Stimulated activated CD8-positive, alpha-beta memory T cell treated with anti-CD3 and anti-CD28 coated beads, Interleukin-15, amount 100 ng/mL, for 24 hours (primary cell): Measurements from ENCODE around the gene FOXO4.
"Not testable (repeated sequence)": the region's sequence is repeated elsewhere in the genome, so short reads cannot be mapped to it uniquely, and the experiment has no call there.

Source experiments
- DNase-seq: peaks from one replicate; pipeline ENCODE4 v3.0.0-alpha.2; 2020; ENCODE audit warnings: low read depth

The FOXO4 gene, protein sequence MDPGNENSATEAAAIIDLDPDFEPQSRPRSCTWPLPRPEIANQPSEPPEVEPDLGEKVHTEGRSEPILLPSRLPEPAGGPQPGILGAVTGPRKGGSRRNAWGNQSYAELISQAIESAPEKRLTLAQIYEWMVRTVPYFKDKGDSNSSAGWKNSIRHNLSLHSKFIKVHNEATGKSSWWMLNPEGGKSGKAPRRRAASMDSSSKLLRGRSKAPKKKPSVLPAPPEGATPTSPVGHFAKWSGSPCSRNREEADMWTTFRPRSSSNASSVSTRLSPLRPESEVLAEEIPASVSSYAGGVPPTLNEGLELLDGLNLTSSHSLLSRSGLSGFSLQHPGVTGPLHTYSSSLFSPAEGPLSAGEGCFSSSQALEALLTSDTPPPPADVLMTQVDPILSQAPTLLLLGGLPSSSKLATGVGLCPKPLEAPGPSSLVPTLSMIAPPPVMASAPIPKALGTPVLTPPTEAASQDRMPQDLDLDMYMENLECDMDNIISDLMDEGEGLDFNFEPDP

DNA sequence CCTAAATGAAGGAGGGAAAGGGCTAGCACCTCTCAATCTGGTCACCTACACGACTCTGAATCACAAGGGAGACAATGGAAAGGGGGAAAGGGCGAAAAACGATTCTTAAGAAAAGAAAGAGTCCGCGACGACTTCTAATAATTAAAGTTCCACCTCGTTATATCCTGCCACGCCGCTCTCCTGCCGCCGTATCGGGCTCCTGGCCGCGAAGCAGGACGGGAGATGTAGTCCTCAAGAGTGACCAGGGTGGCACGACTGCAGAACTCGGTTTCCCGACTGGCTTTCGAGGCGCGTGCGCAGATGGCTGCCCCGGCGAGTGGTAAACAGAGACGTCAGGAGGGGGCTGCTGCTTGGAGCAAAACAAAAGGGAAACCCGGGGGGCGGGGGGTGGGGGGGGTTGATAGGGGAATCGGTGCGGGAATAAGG lies at the start of gene FOXO4:
FOXO4 (plus strand) TSS at position 297 of the 426 bp plus-strand sequence. CDS start 678 bp downstream, outside the sequence.
- peak; percentile 55 for DNase-seq

DNA sequence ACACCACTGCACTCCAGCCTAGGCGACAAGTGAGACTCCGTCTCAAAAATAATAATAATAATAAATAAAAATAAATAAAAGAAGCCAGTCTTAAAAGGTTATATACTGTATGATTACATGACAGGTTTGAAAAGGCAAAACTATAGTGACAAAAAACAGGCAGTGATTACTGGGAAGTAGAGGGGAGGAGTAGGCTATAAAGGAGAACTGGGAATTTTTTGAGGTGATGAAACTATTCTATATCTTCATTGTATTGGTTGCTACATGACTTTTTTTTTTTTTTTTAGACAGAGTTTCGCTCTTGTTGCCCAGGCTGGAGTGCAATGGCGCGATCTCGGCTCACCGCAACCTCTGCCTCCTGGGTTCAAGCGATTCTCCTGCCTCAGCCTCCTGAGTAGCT lies 47.8 kb upstream of the FOXO4 start:
- not testable (repeated sequence) for DNase-seq

DNA sequence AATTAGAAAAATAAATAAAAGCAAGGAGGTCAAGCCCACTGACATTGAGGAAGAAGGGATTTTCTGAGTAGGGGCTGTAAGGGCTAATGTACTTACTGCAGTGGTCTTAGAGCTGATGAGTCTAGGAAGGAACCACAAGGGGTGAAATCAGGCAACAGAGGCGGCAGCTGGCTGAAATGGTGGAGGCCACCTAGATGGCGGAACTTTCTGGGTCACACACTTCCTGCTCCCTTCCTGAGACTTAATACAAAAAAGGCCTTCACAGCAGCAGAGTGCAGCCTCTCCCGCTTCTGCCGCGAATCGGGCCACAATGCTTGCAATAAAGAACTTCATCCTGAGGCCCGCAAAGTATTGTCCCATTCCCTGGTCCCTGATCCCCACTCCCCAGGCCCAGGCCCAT lies 42.9 kb upstream of the FOXO4 start:
- no peak for DNase-seq

DNA sequence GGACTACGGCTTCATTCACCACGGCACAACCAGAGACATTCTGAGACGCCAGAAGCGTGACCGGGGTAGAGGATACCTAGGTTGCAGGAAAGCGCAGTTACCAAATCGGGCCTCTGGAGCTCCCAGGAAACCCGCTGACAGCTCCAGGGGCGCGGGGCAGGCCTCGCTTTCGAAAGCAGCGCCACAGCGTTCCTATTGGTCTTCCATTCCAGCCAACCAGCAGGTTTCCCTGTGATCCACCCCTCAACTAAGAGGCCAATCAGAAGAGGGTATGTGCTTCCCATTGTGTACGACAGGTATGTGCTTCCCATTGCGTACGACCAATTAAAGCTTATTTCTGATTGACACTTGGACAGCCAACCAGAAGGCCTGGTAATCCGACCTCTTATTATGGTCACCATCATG lies 42.4 kb upstream of the FOXO4 start:
- no peak for DNase-seq

DNA sequence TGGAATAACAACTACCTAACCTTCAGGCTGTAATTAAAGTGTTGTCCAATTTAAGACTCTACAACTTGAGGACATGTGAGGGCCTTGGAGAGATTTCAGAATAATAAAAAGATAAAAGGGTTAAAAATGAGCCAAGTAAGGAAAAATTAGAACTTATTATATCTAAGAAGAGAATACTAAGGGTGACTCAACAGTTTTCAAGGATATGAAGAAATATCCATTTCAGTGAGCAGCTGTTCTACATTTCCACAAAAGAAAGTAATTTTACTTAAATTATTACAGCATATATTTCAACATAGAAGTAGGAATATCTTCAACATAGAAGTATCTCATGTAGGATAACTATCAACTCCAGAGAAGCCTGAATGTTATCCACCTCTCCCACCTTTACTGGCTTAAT lies 38.8 kb upstream of the FOXO4 start:
- no peak for DNase-seq

DNA sequence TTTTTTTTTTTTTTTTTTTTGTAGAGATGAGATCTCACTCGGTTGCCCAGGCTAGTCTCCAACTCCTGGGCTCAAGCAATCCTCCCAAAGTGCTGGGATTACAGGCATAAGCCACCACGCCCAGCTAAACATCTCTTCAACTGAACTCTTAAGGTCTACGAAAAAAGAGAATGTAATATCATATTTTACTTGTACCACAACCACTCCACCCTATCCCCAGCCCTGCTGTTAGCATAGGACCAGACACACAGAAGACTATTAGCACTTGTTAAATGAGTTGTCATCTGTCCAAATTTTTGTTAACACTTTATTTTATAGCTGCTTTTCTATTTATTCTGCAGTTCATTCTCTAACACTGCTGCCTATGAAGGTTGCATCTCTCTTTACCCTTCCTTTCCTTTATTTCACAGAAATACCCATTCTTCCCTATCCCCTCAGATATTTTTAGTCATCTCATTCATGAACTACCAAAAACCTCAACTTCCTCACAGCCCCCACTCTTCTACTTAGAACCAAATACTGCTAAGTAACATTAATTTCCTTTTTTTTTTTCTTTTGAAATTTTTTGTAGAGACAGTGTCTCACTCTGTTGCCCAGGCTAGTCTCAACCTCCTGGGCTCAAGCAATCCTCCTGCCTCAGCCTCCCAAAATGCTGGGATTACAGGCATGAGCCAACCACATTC lies 37.7 kb upstream of the FOXO4 start:
- DNase-seq, result no peak

DNA sequence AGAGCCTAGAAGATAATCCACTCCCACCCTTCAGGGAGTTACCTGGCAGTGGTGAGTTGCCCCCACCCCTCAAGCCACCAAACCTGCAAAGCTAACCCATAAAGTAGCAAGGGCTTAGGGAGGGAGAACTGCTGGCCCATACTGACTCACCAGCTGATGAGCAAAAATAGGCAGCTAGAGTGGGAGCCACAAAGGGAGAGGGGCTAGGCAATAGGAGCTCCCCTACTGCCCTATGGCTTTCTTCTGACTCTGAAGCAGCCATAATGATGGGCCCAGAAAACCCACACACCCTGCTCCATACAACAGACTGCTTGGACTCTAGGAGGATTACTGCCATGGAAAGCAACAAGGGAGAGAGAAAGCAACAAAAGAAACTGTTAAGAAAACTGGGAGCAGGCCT lies 35.5 kb upstream of the FOXO4 start:
- no peak for DNase-seq

DNA sequence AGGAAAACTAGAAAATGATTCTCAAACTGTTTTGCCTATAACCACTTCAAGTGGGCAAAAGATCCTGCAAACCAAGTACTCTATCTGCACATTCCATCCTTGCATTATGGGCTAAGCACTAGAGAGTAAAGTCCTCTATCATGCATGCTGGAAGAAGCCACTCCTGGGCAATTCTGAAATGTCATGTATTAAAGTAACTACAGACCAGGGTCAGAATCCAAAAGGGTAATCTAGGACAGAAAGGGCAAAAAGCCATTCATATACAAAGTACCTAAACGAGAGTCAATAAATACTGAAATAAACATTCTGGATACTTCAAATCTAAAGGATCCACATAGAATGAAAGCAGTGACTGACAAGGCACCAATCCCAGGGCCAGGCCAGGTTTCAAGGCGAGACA lies 28.6 kb upstream of the FOXO4 start:
- DNase-seq, result no peak

DNA sequence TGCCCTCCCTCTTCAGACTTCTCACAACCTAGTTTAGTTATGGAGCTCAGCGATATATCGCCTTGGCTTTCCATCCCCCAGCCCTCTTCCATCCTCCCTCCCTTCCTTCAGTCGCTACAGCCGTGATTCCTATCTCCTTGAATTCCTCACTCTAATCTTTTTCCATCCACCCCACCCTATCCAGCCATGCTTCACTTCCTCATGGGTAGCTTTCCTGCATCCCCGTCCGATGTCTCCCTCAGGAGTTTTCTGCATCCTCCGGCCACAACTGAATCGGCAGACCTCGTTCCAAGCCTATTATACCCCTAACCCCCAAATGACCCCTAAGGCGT lies 28.0 kb upstream of the FOXO4 start:
- no peak for DNase-seq

DNA sequence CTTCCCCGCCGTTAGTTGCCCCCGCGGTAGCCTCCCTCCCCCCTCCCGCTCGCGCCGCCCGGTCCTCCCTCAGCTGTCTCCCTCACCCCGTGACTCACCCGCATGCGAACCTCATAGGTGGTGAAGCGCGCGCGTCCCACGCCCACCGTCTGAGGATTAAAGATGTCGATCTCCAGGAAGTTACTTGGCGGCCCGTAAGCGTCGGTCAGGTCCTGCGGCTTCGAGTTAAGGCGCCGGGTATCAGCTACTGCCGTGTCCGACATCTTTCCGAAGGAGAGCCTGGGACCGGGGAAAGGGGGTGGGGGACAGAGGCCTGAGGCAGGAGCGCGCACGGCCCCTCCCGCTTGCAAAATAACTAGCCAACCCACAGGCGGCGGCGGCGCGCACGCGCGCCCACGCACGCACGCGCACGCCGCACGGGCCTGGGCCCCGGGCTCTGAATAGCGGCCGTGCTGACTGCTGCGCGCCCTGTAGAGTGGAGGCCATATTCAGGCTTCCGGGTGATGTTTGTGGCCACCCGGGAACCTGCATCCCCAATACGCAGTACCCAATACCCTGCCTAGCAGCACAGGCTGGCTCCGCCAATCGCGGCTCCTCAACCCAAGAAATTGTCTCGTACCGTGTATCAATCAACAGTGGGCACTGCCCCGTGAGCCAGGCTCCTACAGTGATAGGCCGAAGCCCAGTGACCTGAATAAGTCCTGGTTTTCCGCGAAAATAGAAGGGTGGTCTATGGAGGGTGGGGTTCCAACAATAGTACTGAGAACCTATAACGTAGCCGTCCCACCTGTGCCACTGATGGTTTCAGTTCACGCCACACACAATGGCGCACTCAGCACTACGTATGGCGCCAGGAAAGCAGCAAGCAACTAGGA lies 27.4 kb upstream of the FOXO4 start, which contains the start of gene SNX12:
SNX12 (minus strand) TSS at position 291 of the 875 bp plus-strand sequence; CDS start at position 263, 28 bp downstream.
- DNase-seq, result peak; percentile 56

DNA sequence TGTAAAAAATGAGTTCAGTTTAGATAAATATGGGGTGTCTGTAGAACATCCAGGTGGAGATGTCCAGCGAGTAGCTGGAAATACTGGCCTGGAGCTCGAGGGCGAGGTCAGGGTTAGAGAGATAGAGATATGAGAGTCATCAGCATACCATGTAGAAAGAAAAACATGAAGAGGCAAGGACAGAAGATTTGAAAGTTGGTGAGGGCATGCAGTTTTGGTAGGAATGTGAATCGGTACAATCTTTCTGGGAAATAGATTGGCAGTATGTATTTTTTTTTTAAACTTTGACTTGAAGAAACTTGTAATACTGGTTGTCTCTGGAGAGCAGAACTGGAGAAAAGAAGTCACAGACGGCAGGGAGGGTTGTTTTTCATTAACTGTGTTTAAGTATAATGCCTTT lies 25.1 kb upstream of the FOXO4 start:
- DNase-seq, result no peak

DNA sequence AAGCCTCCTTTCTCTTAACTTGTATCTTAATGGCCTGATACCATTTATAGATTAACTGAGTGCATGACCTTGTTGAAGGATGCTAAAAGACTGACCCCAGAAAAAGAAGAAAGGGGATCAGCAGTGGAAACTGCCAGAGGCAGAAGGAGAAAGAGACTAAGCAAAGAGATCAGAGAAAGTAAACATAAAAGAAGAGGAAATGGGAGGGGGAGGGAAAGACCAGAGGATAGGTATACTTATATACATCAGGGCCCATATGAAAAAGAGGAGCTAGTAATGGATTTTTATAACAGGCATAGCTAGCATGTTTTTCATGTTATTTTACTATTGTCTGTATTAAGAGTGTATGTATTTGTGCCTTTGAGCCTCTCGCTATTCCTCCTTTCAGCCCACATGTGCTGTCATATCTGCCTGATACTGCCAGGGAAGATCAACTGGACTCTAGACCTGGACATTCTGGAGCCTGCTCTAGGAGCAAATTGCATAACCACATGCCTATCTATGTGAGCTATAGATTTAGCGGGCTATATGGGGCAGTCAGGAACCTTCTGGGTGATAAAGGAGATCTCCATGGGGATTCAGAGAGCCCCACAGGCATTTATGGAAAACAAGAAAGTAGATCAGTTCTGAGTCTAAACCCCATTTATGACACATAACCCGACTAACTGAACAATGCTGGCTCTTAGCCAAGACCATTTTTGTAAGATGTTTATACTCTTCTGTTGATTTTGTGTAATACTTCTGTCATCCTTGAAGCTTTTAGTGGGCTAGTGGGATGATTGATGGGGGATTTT lies 14.1 kb upstream of the FOXO4 start:
- DNase-seq, result no peak

DNA sequence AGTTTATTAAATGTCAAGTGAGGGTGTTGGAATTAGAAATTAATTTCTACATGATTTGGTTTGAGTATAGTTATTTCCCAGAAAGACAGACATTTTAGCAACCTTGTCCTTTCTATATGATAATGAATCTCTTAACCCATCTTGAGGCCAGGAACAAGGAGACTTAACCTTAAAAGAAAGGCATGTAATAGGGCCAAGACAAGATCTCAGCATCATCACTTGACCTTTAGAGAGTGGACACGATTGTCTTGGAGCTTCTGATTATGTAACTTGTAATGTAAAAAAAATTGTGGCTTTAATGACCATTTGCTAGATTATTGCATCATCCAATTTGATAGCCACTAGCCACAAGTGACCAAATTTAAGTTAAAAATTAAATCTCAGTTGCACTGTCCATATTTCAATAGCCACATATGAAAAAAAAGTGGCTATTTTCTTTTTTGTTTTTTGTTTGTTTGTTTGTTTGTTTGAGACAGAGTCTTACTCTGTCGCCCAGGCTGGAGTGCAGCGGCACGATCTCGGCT lies 13.5 kb upstream of the FOXO4 start:
- no peak for DNase-seq

DNA sequence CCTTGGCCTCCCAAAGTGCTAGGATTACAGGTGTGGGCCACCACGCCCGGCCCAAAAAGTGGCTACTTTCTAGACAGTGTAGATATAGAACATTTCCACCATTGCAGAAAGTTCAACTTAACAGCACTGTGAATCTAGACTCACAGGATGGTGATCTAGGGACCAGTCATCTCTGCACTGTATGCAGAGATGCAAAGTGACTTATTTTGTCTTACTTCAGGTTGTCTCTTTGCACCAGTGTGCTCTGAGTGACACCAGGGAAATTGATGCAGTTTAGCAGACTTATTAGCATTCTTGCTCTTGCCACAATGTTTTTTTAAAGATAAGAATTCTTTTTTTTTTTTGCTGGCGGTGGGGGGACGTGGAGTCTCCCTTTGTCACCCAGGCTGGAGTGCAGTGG lies 12.8 kb upstream of the FOXO4 start:
- no peak for DNase-seq

DNA sequence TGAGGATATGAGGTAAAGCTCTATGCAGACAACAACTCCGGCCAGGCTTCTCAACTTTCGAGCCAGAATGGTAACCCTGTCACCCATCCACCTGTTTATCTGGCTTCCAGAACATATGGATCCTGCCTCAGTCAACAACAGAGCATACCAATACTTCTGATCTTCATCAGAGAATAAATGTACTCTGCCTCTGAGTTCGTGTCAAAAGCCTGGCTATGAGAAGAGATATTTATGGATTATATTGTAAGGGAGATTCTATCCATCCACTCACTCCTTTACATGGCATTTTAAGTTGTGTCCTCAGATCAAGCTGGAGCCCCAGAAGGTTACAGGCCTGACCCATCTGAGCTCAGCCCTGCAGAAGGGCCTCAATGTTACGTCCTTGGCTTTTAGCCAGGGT lies 9.8 kb upstream of the FOXO4 start:
- no peak for DNase-seq

DNA sequence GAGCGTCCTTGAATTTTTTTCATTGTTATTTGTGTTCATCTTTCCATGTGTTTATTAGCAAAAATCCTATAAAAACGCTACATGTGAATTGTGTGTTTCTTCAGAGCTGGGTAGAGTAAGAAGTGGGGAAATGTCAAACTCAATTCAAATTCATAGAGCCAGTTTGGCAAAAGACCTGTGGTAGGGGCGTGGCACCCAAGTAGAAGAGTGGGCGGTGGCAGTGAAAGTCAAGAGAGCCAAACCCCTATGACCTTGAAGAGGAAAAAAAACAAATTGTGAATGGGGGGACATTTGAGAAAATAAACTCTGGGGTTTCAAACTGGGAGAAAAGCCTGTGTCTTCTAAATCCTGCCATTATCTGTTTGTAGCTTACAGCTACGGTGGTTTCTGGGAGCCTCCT lies 4.4 kb upstream of the FOXO4 start:
- no peak for DNase-seq

DNA sequence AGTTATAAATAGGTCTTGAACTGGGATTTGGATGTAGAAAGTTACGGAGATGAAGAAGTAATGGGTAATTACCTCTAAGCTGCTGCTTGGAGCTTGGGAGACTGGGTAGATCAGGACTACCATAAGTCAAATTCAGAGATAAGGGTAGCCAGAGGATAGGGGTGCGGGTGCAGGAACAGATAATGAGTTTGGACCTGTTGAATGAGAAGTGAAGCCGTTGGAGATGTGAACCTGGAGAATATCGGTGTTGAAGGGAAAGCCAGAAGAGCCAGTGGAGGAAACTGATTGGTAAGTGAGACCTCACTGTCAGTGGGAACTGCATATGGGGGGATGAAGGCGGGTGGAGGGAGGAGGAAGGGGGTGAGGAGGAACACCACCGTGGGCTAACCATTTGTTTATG lies 618 bp upstream of the FOXO4 start:
- DNase-seq, result no peak

DNA sequence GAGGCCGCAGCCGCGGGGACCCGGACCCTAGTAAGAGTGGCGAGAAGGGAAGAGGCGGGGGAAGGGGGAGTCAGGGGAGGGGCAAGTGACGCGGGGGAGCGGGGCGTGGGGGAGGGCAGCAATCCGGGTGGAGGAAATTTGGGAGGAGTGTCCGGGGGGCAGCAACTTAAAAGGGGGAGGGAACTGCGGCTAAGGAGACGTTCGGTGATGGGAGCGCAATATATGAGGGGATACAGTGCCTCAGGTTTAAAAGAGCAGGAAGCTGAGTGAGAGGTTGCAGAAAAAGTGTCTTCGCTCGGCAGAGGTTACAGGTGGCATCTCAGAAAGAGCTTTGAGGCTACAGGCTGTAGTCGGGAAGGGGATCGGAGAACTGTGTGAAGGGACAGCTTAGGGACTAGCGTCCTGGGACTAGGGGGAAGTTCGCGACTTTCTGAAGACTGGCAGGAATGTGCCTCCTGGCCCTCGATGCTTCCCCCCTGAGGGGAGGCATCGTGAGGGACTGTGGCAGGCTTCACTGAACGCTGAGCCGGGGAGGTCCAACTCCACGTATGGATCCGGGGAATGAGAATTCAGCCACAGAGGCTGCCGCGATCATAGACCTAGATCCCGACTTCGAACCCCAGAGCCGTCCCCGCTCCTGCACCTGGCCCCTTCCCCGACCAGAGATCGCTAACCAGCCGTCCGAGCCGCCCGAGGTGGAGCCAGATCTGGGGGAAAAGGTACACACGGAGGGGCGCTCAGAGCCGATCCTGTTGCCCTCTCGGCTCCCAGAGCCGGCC lies 519 bp downstream of the FOXO4 start:
- DNase-seq, result no peak

DNA sequence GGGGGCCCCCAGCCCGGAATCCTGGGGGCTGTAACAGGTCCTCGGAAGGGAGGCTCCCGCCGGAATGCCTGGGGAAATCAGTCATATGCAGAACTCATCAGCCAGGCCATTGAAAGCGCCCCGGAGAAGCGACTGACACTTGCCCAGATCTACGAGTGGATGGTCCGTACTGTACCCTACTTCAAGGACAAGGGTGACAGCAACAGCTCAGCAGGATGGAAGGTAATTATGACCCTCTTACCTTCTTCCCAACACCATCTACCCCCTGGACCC lies 1.0 kb downstream of the FOXO4 start:
- no peak for DNase-seq

DNA sequence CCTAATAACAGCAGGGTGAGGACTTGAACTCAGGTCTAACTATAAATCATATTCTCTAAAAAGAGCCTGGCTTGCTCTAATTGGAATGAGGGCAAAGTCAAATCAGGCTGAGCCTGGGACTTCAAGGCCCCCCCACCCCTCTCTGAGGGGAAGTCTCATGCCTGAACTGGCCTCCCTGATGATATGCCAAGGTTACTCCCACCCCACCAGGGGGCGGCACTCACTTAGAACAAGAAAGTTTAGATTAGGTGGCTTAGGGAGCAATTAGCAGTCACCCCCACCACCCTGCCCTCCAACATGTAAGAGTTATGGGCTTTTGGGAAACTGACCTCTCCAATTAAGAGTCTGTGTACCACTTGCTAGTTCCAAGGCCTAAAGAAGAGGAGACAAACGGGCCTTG lies 2.7 kb downstream of the FOXO4 start:
- no peak for DNase-seq

DNA sequence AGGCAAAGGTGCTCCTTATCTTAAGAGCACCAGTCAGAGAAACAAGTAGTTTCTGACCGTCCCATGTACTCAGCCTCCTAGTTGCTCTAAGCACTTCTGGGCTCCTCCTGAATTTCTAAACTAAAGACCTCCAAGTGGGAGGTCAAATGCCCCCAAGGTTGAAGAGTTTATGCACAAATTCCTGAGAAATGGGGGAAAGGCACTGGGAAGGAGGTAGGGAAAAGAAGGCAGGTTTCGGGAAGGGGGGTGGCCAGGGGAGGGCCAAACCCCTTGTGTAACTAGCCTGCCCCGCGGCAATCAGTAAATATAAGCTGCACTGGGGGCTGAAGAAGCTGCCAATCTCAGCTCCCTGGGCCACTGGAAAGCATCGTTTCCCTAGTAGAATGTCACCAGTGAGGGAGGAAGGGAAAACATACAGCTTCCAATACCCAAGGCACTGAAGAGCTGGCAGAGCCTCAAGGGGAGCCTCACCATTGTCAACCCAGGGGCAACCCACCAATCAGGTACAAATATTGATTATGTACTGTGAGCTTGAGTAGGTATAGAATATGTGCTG lies 3.4 kb downstream of the FOXO4 start:
- DNase-seq, result no peak
